WTC11 (cell line): ENCODE results near the gene SLC41A3. TPM values are rescaled to one million over a fixed set of nuclear protein-coding genes. Genes with fewer than 3 reads are reported as not detected.

Experiments used
- ATAC-seq: fragments of 200-7000 bp; cut with Tn5 transposase; 2 replicates; pipeline ENCODE4 v1.10.0; 2021; ENCODE audit warnings: mild to moderate bottlenecking, moderate library complexity
- CTCF ChIA-PET: fragments of 300-600 bp; sonication (Branson Sonifier 250); formaldehyde crosslinking; loops from one replicate; lab custom pipeline; 2021; ENCODE audit warnings: antibody characterized with exemption; lab: Charles Lee
- POLR2A ChIA-PET: fragments of 350-600 bp; sonication (Branson Sonifier 250); formaldehyde crosslinking; loops from one replicate; lab custom pipeline; 2021; ENCODE audit warnings: antibody characterized with exemption; lab: Charles Lee
- DNase-seq: peaks from one replicate; pipeline ENCODE4 v3.0.0; 2021; ENCODE audit warnings: low spot score
- H3K27ac Mint-ChIP-seq: 2 replicates; pipeline ENCODE4 v1.8.0; 2021; ENCODE audit warnings: mixed read lengths
- H3K27me3 Mint-ChIP-seq: 2 replicates; pipeline ENCODE4 v1.8.0; 2021; ENCODE audit warnings: low read depth, mild to moderate bottlenecking, moderate library complexity, mixed read lengths
- H3K36me3 Mint-ChIP-seq: 2 replicates; pipeline ENCODE4 v1.8.0; 2021; ENCODE audit warnings: mixed read lengths
- H3K4me1 Mint-ChIP-seq: 2 replicates; pipeline ENCODE4 v1.8.0; 2022; ENCODE audit warnings: mixed read lengths
- H3K4me3 Mint-ChIP-seq: 2 replicates; pipeline ENCODE4 v1.8.0; 2021; ENCODE audit warnings: mild to moderate bottlenecking, moderate library complexity, mixed read lengths
- H3K9me3 Mint-ChIP-seq: 2 replicates; pipeline ENCODE4 v1.8.0; 2021; ENCODE audit warnings: mixed read lengths
- CTCF ChIP-seq: fragments of 200-600 bp; IDR thresholded peaks from 2 replicates; pipeline ENCODE4 v1.8.0; 2022; ENCODE audit warnings: antibody characterized with exemption
- E2F5 ChIP-seq: sonication (generic); formaldehyde crosslinking; IDR thresholded peaks from 2 replicates; pipeline ENCODE4 v1.8.1; 2022; ENCODE audit warnings: mild to moderate bottlenecking, moderate library complexity, missing genetic modification reagents
- ELF4 ChIP-seq: sonication (generic); formaldehyde crosslinking; IDR thresholded peaks from 2 replicates; pipeline ENCODE4 v1.8.1; 2022; ENCODE audit warnings: low read depth, mild to moderate bottlenecking, moderate library complexity, missing genetic modification reagents
- ERG ChIP-seq: fragments of 250-450 bp; sonication (Bioruptor Pico); IDR thresholded peaks from 2 replicates; pipeline ENCODE4 v1.8.0; 2021; ENCODE audit warnings: mild to moderate bottlenecking
- ESRRA ChIP-seq: sonication (generic); formaldehyde crosslinking; IDR thresholded peaks from 2 replicates; pipeline ENCODE4 v1.8.1; 2022; ENCODE audit warnings: mild to moderate bottlenecking, missing genetic modification reagents, borderline replicate concordance
- GABPB1 ChIP-seq: sonication (generic); formaldehyde crosslinking; IDR thresholded peaks from 2 replicates; pipeline ENCODE4 v1.8.1; 2023; ENCODE audit warnings: mild to moderate bottlenecking, missing genetic modification reagents
- HMGA2 ChIP-seq: fragments of 250-450 bp; sonication (Bioruptor Pico); IDR thresholded peaks from 2 replicates; pipeline ENCODE4 v1.4.0; 2021; ENCODE audit warnings: mild to moderate bottlenecking, moderate library complexity
- MAX ChIP-seq: sonication (generic); formaldehyde crosslinking; IDR thresholded peaks from 2 replicates; pipeline ENCODE4 v1.8.0; 2022; ENCODE audit warnings: mild to moderate bottlenecking, missing genetic modification reagents
- PREB ChIP-seq: sonication (generic); formaldehyde crosslinking; IDR thresholded peaks from 2 replicates; pipeline ENCODE4 v1.8.1; 2022; ENCODE audit warnings: mild to moderate bottlenecking, missing genetic modification reagents, moderate library complexity, borderline replicate concordance
- SOX15 ChIP-seq: fragments of 250-450 bp; sonication (Bioruptor Pico); IDR thresholded peaks from 2 replicates; pipeline ENCODE4 v1.9.0; 2021; ENCODE audit warnings: mild to moderate bottlenecking
- USF2 ChIP-seq: sonication (generic); formaldehyde crosslinking; IDR thresholded peaks from 2 replicates; pipeline ENCODE4 v1.8.1; 2023; ENCODE audit warnings: mild to moderate bottlenecking, missing genetic modification reagents, moderate library complexity
- ZBTB43 ChIP-seq: sonication (generic); formaldehyde crosslinking; IDR thresholded peaks from 2 replicates; pipeline ENCODE4 v1.8.1; 2023; ENCODE audit warnings: mild to moderate bottlenecking, missing genetic modification reagents
- ZNF232 ChIP-seq: sonication (generic); formaldehyde crosslinking; IDR thresholded peaks from 2 replicates; pipeline ENCODE4 v1.8.0; 2022; ENCODE audit warnings: mild to moderate bottlenecking, missing genetic modification reagents
- ZNF317 ChIP-seq: sonication (generic); formaldehyde crosslinking; IDR thresholded peaks from 2 replicates; pipeline ENCODE4 v1.8.1; 2023; ENCODE audit warnings: low read depth, mild to moderate bottlenecking, moderate library complexity, missing genetic modification reagents, borderline replicate concordance
- ZNF396 ChIP-seq: fragments of 250-450 bp; sonication (Bioruptor Pico); IDR thresholded peaks from 2 replicates; pipeline ENCODE4 v1.8.0; 2021; ENCODE audit warnings: mild to moderate bottlenecking, moderate library complexity, borderline replicate concordance
- ZNF423 ChIP-seq: fragments of 250-450 bp; sonication (Bioruptor Pico); IDR thresholded peaks from 2 replicates; pipeline ENCODE4 v2.1.2; 2022; ENCODE audit warnings: mild to moderate bottlenecking, moderate library complexity
- ZNF671 ChIP-seq: fragments of 250-450 bp; sonication (Bioruptor Pico); IDR thresholded peaks from 2 replicates; pipeline ENCODE4 v1.8.0; 2021; ENCODE audit warnings: mild to moderate bottlenecking
- total RNA-seq: library from RNA; stranded (reverse); gene quantifications from 3 replicates; pipeline ENCODE4 v1.2.3, GENCODE V29; 2021

SLC41A3 gene
- total RNA-seq, 1 experiment from 2014 or later: 28.4 TPM

GRCh38 chr3:126057501-126057819 is 26.5 kb downstream of the SLC41A3 start:
- POLR2A ChIA-PET: no interaction called here
- DNase-seq: no peak
- no peak for ATAC-seq
- CTCF ChIA-PET: no interaction called here
- no peaks in the 10 kb centered on the region for H3K27me3 Mint-ChIP-seq
- TF ChIP-seq GABPB1 (CRISPR knock-in tag) (no peak), USF2 (CRISPR knock-in tag) (no peak), ZNF232 (CRISPR knock-in tag) (no peak), ZNF671 (CRISPR knock-in tag) (no peak)
- no peaks in the 10 kb centered on the region for H3K9me3 Mint-ChIP-seq
- H3K4me1 Mint-ChIP-seq: peaks cover 7% of the 10 kb centered on the region
- no peaks in the 10 kb centered on the region for H3K36me3 Mint-ChIP-seq
- H3K4me3 Mint-ChIP-seq: no peak overlapping the region
- no peak overlapping the region for H3K27ac Mint-ChIP-seq

- ATAC-seq: no peak
- ChIA-PET POLR2A (no interaction called here), CTCF (no interaction called here)
- no peak for DNase-seq
- H3K9me3 Mint-ChIP-seq: no peaks in the 10 kb centered on the region
- peaks cover 7% of the 10 kb centered on the region for H3K4me1 Mint-ChIP-seq
- no peak overlapping the region for H3K4me3 Mint-ChIP-seq
- H3K27me3 Mint-ChIP-seq: no peaks in the 10 kb centered on the region
- no peaks in the 10 kb centered on the region for H3K36me3 Mint-ChIP-seq
- no peak overlapping the region; the same call in 1 of the 2 replicates for H3K27ac Mint-ChIP-seq
- TF ChIP-seq GABPB1 (CRISPR knock-in tag): 0 out of 2 replicates have a peak, but pooled peaks have one; percentile 9
- TF ChIP-seq ESRRA (CRISPR knock-in tag): no peak
Measured at GRCh38 chr3:126056681-126057500, 27.0 kb downstream of the SLC41A3 start.

GRCh38 chr3:126056088-126056487 is 27.8 kb downstream of the SLC41A3 start:
- TF ChIP-seq ZNF396 (CRISPR knock-in tag) (no peak), ZBTB43 (no peak), E2F5 (CRISPR knock-in tag) (no peak), USF2 (CRISPR knock-in tag) (no peak), ZNF423 (CRISPR knock-in tag) (no peak), HMGA2 (CRISPR knock-in tag) (no peak), MAX (CRISPR knock-in tag) (no peak), PREB (CRISPR knock-in tag) (no peak), ELF4 (CRISPR knock-in tag) (no peak), CTCF (no peak), ERG (CRISPR knock-in tag) (no peak), SOX15 (CRISPR knock-in tag) (no peak), ZNF317 (CRISPR knock-in tag) (no peak)
- TF ChIP-seq, all 79 proteins: peak for 0
- Mint-ChIP-seq H3K9me3 (no peaks in the 10 kb centered on the region), H3K36me3 (no peaks in the 10 kb centered on the region), H3K4me1 (peaks cover 7% of the 10 kb centered on the region), H3K27me3 (no peaks in the 10 kb centered on the region), H3K4me3 (no peak overlapping the region), H3K27ac (no peak overlapping the region)
- ATAC-seq (no peak), DNase-seq (no peak)
- CTCF ChIA-PET: no interaction called here
- POLR2A ChIA-PET: no interaction called here
